NCI-H1105 treated with DMSO at 0.1 percent for 48 hours (cell line): ENCODE results near the gene ABR.
"Not testable (repeated sequence)": the region's sequence is repeated elsewhere in the genome, so short reads cannot be mapped to it uniquely, and the experiment has no call there.

Experiments
- DNase-seq: peaks from one replicate; lab custom pipeline; 2025; lab: John Stamatoyannopoulos, UW

Gene ABR

DNA sequence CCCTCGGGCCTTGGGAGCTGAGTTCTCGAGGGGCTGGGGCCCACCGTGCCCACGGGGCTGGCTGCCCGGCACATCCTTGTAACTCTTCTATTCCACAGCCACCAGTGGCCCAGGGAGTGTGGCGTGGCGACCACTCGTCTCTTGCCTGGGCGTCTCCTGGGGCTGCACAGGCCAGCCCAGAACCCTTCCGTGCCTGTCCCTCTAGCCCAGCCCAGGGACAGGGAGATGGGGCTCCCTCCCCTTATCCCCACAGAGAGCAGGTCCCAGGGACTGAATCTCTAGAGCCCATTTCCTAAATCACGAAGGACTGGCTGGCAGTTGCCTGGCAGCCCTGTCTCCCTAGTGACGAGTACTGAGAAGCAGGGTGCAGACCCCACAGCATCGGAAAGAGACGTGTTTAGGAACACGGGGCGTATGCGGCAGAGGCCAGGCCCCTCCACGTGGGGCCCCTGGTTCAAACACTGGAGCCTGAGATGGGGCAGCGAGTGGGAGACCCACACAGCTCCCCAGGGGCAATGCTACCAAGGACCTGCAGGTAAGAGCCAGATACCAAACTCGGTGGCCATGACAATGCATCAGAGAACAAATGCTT lies 131.8 kb downstream of the ABR start:
- DNase-seq = no peak

DNA sequence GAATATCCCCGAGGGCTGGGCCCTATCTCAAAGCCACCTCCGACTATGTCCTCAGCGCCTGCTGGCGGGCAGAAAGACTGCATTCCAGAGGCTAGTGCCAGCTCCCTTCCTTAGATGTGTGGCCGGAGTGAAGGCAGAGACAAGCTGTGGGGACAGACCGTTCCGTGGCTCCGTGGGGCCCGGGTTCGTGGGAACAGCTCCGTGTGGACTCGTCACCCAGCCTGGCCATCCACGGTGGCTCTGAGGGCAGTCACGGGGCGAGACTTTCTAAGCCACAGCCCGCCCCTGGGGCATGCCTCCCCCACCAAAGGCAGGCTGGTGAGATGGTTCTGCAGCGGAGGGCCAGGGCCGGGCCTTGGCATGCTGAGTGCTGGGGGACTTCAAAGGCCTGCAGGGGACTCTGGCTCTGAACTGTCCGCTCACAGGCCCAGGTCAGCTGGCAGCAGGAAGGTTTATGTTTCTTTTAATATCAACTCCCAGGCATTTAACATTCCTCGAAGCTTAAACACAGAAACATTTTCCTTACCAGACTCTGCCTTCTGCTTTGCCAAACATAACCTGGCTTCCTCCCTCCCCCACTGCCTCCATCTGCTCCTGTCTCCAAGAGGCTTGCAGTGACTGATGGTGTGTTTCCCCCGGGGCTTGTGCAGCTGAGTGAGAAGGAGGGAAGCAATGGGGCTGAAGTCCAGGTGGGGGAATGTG lies 132.5 kb downstream of the ABR start:
- no peak for DNase-seq

DNA sequence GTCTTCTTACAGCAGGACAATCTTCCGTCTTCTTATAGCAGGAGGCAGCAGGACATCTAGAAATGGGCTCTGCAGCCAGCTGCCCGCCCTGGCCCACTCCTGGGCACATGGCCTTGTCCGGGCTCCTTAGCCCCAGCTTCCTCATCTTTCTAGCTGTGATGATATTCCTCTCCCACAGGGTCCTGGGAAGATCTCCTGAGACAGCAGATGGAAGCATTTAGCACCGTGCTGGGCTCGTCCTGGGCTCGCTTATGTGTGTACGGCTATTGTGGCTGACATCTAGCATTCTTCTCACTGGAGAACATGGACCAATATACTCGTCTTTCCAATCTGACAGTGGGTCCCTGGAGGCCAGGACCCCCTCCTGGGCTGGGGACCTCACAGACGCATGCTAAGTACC lies 134.3 kb downstream of the ABR start:
- no peak for DNase-seq

DNA sequence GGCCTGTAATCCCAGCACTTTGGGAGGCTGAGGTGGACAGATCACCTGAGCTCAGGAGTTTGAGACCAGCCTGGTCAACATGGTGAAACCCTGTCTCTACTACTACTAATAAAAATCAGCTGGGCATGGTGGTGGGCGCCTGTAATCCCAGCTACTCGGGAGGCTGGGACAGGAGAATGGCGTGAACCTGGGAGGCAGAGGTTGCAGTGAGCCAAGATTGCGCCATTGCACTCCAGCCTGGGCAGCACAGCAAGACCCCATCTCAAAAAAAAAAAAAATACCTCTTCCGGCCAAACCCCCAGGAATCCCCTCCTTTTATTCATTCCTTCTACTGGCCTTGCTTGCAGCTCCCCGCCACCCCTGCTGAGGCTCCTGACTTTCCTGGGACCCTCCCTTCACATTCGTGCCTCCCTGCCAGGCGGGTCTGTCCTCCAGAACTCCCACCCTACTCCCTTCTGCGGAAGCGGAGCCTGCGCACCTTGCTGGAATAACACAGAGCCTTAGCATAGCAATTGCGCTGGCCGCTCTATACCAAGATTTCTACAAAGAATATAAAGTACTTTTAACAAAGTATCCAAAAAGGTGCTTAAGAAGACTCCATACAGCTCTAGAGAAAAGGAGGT lies 135.3 kb downstream of the ABR start:
- DNase-seq = not testable (repeated sequence)

DNA sequence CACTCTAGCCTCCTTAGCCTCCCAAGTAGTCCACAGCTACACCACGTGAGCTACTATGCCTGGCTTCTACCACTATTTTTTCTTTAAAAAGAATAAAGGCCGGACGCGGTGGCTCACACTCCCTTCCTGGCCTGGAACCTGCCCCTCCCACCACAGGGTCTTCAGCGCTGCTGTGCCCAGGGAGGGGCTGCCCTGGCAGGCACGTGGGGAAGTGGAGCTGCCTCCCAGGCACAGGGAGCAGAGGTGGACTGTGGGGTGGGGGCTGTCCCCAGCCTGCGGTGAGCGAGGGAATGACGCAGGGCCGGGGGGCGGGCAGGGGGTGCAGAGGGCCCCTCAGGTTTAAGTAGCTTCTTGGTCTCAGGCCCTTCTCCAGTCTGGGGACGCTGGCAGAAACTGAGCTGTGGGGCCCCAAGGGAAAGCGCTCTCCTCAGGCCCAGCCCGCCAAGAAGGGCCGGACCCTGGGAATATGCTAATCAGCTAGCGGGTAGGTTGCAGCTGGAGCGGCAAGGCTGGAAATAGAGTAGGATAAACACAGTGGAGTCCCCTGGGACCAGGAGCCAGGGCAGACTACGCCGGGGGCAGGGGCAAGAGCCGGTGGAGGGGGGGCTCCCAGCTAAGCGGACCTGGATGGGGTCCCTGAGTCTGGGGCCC lies 136.1 kb downstream of the ABR start:
- DNase-seq = no peak

DNA sequence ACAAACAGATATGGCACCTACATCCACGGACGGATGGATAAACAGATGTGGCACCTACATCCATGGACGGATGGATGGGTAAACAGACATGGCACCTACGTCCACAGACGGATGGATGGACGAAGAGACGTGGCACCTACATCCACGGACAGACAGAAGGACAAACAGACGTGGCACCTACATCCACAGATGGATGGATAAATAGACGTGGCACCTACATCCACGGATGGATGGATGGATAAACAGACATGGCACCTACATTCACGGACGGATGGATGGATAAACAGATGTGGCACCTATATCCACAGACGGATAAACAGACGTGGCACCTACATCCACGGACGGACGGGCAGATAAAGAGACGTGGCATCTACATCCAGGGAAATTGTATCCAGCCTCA lies 137.3 kb downstream of the ABR start:
- DNase-seq = no peak

DNA sequence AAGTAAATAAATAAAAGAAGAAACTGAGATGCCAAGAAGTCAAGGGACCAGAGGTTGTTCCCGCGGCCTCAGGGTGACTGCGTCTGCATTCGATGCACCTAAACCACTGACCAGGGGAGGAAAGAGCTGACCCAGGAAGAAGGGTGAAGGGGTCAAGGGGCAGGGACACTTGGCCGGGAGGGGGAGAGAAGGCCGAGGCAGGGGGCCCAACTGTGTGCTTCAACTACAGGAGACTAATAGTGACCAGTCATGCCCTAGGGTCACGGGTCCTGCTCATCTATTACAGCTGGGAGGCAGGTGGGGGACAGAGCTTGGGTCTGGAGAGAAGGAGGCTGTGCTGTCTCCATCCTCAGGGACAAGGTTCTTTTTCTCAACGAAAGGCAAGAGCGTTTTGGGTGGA lies 138.0 kb downstream of the ABR start:
- DNase-seq = no peak

DNA sequence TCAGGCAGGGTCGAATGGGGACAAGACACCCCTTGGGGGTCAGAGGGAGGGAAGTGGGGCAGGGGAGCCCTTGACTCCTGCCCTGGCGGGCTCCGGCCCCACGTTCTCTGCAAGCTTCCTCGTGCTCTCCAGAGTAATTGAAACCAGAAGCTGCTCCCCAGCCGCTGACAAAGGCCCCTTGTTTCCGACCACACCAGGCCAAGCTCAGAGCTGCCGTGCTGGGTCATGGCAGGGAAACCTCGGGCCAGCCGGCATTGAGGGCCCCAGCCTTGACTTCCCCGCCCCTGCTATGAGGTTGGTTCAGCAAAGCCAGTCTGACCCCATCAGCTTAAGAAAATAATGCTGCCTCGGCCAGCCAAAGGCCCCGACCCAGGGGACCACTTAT lies 139.6 kb downstream of the ABR start:
- no peak for DNase-seq

DNA sequence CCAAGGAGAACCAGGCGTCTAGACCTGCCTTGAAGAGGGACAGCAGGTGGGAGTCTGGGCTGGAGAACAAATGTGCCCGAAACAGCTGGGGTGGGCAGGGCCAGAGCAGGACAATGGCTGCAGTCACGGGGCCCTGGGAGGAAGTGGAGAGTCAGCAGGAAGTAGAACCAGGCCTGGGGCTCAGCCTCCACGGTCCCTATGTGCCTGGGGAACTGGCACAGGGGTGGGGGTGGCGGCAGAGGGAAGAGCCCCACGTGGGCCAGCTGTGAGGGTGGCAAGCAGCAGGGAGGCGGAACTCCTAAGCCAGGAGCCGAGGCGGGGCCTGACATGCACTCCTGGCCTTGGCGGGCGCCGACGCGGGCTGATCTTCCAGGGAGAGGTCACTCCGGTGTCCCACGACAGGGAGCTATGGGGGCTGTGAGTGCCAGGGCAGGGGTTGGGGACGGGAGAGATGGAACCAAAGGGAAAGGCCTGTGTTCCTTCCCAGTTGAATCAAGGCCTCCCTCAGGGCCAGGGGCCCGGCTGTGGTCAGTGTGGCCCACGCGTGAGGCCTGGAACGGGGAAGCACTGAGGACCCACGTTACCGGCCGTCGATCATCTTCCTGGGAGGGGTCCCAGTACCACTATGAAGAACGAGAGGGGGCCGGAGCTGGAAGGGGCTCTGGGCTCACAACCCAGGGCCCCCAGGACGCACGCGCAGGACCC lies 140.1 kb downstream of the ABR start:
- DNase-seq = no peak

DNA sequence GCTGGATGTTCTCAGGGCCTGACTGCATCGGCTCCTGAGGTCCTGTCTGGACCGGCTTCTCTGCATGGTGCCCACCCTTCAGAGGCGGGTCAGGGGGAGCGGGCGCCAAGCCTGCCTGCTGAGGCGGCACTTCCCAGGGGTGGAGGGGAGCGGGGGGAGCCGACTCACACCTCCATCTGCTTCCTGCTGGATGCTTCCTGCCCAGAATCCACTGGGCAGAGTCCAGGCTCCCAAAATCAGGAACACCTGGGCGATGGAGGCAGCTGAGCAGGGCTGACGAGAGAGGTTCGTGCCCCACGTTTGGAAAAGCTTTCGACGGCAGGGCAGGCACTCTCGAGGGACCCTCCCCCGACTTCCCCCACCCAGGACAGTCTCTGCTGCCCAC lies 140.7 kb downstream of the ABR start:
- DNase-seq = no peak

DNA sequence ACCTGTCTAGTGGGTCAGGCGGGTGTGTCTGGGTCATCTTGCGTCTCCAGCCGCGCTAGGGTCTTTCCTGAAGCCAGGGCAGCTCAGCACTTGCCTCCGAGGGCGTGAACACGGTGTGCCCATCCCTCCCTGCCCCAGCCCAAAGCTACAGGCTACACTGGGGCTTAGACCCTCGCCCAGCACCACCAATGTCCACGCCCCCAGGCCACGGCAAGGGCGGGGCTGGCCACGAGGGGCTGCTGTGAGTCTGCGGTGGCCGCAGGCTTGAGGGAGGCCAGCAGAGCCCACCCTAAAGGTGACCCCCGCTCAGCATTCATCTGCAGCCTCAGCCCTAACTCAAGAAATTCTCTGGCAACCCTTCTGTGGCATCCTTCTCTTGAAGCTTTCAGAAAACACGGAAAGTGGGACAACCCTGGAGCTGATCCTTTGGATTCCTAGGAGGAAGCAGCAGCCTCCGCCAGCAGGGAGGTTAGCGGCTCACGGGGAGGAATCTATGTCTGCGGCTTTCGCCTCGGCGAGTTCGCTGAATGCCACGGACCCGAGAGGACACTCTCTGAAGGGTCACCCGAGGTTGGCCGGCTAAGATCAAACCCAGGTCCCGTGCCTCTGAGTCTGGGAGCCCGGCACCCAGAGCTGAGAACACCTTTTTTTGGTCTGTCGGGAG lies 141.2 kb downstream of the ABR start:
- DNase-seq = no peak

DNA sequence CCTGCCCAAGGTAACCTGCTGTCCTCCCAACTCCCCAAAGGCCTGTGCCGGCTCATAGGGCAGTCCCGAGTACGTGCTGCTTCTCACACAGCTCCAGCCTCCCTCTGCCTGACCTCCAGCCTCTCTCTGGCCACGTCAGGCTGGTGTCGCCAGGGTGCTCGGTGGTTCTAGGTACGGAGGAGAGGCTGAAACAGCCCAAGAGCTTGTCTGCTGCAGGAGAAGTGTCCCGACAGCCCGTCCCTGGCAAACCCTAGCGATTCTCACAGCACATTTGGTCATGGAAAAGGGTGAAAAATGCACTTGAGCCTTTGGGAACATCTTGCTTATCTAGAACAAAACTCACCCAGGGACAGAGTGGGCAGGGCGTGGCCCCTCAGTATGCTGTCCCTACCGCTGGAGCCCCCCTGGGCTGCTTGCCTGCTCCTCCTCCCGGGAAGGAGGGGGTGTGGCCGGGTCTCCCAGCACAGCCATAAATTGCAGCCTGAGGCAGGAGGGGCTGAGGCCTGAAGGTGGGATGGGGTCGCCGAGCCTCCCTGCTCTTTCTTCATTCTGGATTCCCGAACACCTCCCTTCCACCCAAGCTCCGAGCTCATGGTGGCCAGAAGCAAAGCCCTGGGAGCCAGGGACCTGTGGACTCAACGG lies 142.4 kb downstream of the ABR start:
- no peak for DNase-seq

DNA sequence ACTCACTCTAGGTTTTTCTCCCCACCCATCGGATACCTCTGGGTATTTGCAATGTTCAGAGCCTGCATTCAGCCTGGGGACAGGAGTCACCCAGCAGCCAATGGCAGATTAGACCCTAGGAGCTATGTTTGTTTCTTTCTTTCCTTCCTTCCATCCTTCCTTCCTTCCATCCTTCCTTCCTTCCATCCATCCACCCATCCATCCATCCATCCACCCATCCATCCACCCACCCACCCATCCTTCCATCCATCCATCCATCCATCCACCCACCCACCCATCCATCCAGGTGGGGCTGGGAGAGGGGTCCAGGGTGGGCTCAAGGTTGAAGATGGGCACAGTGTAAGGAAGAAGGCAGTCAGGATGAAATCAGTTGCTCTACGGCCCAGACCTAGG lies 142.9 kb downstream of the ABR start:
- DNase-seq = no peak

DNA sequence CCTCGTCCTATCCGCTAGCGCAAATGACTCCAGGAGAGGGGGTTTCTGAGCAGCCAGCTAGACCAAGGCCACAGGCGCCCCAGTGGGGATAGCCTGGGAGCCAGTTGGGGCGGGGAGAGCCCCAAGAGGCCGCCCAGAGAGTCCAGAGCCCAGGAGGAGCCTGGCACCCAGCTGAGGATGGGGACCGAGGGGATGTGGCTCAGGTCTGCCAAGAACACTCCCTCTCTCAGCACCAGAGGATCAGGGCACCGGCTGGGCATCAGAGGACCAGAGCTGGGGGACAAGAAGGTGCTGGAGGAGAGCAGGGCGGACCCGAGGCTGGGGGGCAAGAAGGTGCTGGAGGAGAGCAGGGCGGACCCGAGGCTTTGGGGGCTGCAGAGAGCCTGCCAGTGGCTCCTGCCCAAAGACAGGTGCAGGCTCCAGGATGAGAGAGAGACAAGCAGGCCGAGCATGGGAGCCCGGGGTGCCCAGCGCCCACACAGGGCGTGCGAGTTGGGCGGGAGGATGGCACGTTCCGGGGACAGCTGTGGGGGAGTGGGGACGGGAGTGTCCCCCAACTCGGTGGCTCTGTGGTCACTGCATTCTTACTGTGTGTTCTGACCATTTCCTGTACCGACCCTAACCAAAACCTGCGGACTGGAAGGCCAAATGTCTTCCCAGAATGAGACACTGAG lies 143.5 kb downstream of the ABR start:
- DNase-seq = no peak

DNA sequence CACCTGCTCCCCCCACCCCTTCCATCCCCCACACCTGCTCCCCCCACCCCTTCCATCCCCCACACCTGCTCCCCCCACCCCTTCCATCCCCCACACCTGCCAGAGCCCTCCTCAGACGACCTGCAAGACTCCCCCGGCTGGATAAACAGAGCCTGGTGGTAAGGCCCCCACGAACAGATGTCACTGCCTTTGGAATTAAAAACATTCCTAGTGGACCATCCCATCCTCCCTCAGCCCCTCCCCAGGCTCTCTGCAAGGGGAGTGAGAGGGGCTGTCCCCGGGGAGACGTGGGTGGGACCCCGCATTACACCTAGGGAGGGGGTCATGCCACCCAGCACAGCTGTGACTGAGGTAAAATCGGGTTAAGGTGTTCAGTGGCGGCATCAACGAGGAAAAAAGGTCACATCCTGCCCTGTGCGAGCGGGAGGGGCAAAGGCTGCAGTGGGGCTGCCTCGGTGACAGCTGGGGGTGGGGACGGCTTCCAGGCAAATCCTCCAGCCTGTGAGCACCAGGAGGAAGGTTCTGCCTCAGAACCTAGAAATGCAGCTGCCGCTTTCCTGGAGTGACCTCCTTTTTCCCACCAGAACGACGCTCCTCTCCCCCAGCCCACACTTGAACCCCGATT lies 144.1 kb downstream of the ABR start:
- DNase-seq = no peak

DNA sequence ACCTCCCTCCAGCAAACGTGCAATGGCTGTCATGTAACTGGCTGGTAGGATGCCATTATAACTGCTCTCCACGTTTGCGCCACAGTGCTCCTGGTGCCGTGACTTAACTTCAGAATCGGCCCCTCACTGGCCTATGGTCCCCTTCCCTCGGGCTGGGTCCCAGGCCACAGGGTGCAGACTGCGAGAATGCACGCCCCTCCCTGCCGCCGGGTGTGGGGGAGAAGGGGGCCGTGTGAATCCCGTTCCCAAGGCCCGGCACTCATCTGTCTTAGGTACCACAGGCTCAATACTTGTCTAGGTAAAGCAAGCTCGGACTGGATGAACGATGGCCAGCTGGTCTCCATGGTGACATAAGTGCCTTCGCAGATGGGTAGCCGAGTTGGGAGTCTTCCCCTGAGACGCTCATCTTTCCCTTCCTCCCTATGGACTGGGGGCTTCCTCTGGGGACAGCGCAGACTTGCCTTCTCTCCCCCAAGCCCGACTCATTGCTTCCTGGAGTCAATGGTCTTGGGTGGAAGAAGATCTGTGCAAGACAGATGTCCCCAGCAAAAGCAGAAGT lies 145.1 kb downstream of the ABR start:
- no peak for DNase-seq

DNA sequence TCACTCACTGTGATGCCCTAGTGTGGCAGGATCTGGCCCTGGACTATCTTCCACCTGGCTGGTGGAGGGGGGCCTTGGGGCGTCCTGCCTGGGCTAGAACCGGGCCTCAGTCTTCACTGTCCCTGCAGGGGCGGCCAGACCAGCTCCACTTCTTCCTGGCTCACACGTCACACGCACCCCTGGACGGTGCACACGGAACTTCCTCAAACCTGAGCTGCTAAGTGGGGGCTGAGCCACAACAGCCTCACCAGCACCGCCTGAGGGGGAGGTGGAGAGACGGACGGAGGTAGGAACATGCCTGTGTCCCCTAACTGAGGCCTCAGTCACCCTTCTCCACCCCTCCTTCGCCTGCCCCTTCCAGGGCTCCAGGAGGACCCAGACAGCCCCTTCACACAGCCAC lies 146.3 kb downstream of the ABR start:
- DNase-seq = no peak

DNA sequence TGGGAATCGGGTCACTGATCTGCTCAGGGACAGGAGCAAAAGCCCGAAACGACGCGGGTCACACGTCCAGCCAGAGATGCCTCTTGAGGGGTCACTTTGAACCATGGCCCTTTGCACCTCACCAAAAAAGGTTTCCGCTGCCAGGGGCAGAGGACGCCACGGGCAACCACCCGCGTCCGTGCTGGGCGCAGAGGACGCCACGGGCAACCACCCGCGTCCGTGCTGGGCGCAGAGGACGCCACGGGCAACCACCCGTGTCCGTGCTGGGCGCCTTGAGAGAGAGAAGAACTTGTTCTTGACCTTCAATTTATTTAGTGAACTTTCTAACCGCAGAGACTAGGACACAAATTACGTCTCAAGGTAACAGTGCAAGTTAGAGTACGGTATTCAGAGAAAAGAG lies 147.4 kb downstream of the ABR start:
- no peak for DNase-seq

DNA sequence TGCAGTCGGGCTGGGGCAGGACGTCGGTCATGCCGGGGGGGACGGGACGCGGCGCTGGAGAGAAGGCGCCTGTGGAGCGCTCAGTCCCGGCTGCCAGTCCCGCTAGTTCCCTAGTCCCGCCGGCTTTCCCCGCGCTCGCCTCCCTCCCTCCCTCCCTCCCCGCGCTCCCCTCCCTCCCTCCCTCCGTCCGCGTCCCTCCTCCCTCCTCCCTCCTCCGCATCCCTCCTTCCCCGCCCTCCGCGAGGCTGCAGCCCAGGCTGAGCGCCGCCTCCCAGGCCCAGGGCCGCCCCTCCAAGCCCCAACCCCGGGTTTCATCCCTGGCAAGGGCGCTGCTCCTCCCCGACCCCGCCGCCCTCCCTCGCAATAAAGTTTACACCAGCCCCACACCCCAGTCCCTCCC lies 148.1 kb downstream of the ABR start:
- DNase-seq = no peak
